ENCODE data around the gene GEMIN2. TPM values are rescaled to one million over a fixed set of nuclear protein-coding genes. Genes with fewer than 3 reads are reported as not detected.
"Not testable (repeated sequence)": the region's sequence is repeated elsewhere in the genome, so short reads cannot be mapped to it uniquely, and the experiment has no call there.

Gene GEMIN2, protein sequence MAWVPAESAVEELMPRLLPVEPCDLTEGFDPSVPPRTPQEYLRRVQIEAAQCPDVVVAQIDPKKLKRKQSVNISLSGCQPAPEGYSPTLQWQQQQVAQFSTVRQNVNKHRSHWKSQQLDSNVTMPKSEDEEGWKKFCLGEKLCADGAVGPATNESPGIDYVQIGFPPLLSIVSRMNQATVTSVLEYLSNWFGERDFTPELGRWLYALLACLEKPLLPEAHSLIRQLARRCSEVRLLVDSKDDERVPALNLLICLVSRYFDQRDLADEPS
- total RNA-seq: 16.5 and 27.0 TPM in 2 replicates
- polyA plus RNA-seq: 14.3 and 17.3 TPM in 2 replicates
- polyA plus RNA-seq (2012): 6.0 and 6.8 TPM in 2 replicates
- polyA minus RNA-seq (ENCODE audit: low replicate concordance): 0.78 TPM in 1 of 2 replicates, not detected in the other

DNA sequence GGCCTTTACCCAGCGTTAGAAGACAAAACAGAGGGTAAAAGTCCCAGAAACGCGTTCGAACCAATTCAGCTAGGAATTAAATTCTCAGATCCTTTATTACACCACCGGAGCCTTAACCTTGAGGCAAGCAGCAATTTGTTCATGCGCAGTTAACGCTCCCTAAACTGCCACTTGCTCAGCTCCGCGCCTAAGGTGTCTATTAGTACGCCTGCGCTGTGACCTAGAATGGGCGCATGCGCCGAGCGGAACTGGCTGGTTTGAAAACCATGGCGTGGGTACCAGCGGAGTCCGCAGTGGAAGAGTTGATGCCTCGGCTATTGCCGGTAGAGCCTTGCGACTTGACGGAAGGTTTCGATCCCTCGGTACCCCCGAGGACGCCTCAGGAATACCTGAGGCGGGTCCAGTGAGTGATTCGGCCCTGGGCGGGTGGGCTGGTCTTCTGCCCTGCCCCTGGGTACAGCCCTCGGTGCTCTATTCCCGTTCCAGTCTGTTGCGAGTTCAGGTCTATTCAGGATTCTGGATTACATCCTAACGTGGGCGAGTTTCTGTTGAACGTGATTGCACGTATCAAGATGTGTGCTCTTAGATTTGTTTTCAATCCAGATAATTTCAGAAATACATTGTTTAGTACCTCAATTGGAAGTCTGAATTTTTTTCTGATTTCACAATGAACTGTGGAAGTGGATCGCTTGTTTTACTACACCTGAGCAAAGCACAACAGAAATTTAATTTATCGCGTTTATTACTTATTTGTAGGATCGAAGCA lies at the start of gene GEMIN2:
GEMIN2 (plus strand) TSS at position 251 of the 766 bp plus-strand sequence; CDS start at position 267, 16 bp downstream.
- Histone ChIP-seq H3K9ac (ENCODE audit: insufficient read depth, low read length) (peak within 1 kb of the TSS; percentile 67), H3K4me2 (ENCODE audit: extremely low read depth, insufficient read depth, low read length) (peak within 1 kb of the TSS; percentile 93), H3K27ac (ENCODE audit: insufficient read depth, low read length) (peak within 1 kb of the TSS; percentile 55), H3K4me3 (replicated peaks in 1 of 4; ENCODE audit: control extremely low read depth in 1 of 4, insufficient read depth in 1 of 4, low read depth in 3 of 4, low read length in 4 of 4) (peak within 1 kb of the TSS; percentile 82 to 86 (median 85)), H2AFZ (ENCODE audit: low read length) (peak within 1 kb of the TSS; percentile 94), H3K36me3 (ENCODE audit: control insufficient read depth, insufficient read depth, low read length) (no peaks in the 10 kb centered on the region), H3K9me3 (ENCODE audit: control insufficient read depth, insufficient read depth, low read depth, low read length) (no peaks in the 10 kb centered on the region), H4K20me1 (ENCODE audit: control insufficient read depth, extremely low read depth, insufficient read depth, low read length) (no peaks in the 10 kb centered on the region), H3K4me1 (ENCODE audit: control insufficient read depth, extremely low read depth, insufficient read depth, low read length) (peaks cover 2% of the 10 kb centered on the region), H3K27me3 (ENCODE audit: control insufficient read depth, insufficient read depth, low read length) (no peaks in the 10 kb centered on the region), H3K79me2 (ENCODE audit: control insufficient read depth, insufficient read depth, low read length) (peaks cover 7% of the 10 kb centered on the region)
- TF ChIP-seq, protein P1, sequence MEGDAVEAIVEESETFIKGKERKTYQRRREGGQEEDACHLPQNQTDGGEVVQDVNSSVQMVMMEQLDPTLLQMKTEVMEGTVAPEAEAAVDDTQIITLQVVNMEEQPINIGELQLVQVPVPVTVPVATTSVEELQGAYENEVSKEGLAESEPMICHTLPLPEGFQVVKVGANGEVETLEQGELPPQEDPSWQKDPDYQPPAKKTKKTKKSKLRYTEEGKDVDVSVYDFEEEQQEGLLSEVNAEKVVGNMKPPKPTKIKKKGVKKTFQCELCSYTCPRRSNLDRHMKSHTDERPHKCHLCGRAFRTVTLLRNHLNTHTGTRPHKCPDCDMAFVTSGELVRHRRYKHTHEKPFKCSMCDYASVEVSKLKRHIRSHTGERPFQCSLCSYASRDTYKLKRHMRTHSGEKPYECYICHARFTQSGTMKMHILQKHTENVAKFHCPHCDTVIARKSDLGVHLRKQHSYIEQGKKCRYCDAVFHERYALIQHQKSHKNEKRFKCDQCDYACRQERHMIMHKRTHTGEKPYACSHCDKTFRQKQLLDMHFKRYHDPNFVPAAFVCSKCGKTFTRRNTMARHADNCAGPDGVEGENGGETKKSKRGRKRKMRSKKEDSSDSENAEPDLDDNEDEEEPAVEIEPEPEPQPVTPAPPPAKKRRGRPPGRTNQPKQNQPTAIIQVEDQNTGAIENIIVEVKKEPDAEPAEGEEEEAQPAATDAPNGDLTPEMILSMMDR (conservative IDR thresholded peaks at IDR 0.05 in 1 of 2, IDR thresholded peaks at IDR 0.05 in 1 of 2; ENCODE audit: low read depth in 1 of 2, low read length in 2 of 2): no peak
- DNase-seq (ENCODE audit: low read depth in 2 of 2): peak; percentile 89 to 94

GRCh38 chr14:39069169-39069805 lies 44.8 kb upstream of the GEMIN2 start:
- H3K4me3 ChIP-seq (replicated peaks in 1 of 4; ENCODE audit: control extremely low read depth in 1 of 4, insufficient read depth in 1 of 4, low read depth in 3 of 4, low read length in 4 of 4); H3K79me2 ChIP-seq (ENCODE audit: control insufficient read depth, insufficient read depth, low read length); H2AFZ ChIP-seq (ENCODE audit: low read length); H3K9me3 ChIP-seq (ENCODE audit: control insufficient read depth, insufficient read depth, low read depth, low read length); H3K36me3 ChIP-seq (ENCODE audit: control insufficient read depth, insufficient read depth, low read length); H3K27me3 ChIP-seq (ENCODE audit: control insufficient read depth, insufficient read depth, low read length); H3K9ac ChIP-seq (ENCODE audit: insufficient read depth, low read length); H3K4me1 ChIP-seq (ENCODE audit: control insufficient read depth, extremely low read depth, insufficient read depth, low read length); H3K4me2 ChIP-seq (ENCODE audit: extremely low read depth, insufficient read depth, low read length); DNase-seq (ENCODE audit: low read depth in 2 of 2); H4K20me1 ChIP-seq (ENCODE audit: control insufficient read depth, extremely low read depth, insufficient read depth, low read length); H3K27ac ChIP-seq (ENCODE audit: insufficient read depth, low read length): not testable (repeated sequence)

GRCh38 chr14:39069923-39070322 lies 44.2 kb upstream of the GEMIN2 start:
- Histone ChIP-seq H2AFZ (ENCODE audit: low read length) (no peak overlapping the region), H3K9me3 (ENCODE audit: control insufficient read depth, insufficient read depth, low read depth, low read length) (no peaks in the 10 kb centered on the region), H3K9ac (ENCODE audit: insufficient read depth, low read length) (no peak overlapping the region), H3K79me2 (ENCODE audit: control insufficient read depth, insufficient read depth, low read length) (no peaks in the 10 kb centered on the region), H3K27me3 (ENCODE audit: control insufficient read depth, insufficient read depth, low read length) (no peaks in the 10 kb centered on the region), H3K4me2 (ENCODE audit: extremely low read depth, insufficient read depth, low read length) (no peak overlapping the region), H3K4me1 (ENCODE audit: control insufficient read depth, extremely low read depth, insufficient read depth, low read length) (no peaks in the 10 kb centered on the region), H3K27ac (ENCODE audit: insufficient read depth, low read length) (no peak overlapping the region), H3K4me3 (replicated peaks in 1 of 4; ENCODE audit: control extremely low read depth in 1 of 4, insufficient read depth in 1 of 4, low read depth in 3 of 4, low read length in 4 of 4) (no peak overlapping the region), H3K36me3 (ENCODE audit: control insufficient read depth, insufficient read depth, low read length) (peaks cover 7% of the 10 kb centered on the region), H4K20me1 (ENCODE audit: control insufficient read depth, extremely low read depth, insufficient read depth, low read length) (no peaks in the 10 kb centered on the region)
- DNase-seq (ENCODE audit: low read depth in 2 of 2): no peak
- TF ChIP-seq EZH2 (IDR thresholded peaks at IDR 0.05; ENCODE audit: low read length, missing control alignments): no peak
- TF ChIP-seq, protein P1 (conservative IDR thresholded peaks at IDR 0.05 in 1 of 2, IDR thresholded peaks at IDR 0.05 in 1 of 2; ENCODE audit: low read depth in 1 of 2, low read length in 2 of 2): no peak
